Liver (tissue), 3 donors: ENCODE measurements around the gene RPP40.

ENCODE experiments used
- EGR1 ChIP-seq, 2 donors: IDR thresholded peaks; 2 replicates each; pipeline ENCODE4 v1.6.1; 2016 to 2018; ENCODE audit warnings: antibody characterized with exemption in 2 of 2, low read depth in 2 of 2
- GABPA ChIP-seq, 2 donors: IDR thresholded peaks in 1 of 2; conservative IDR thresholded peaks in 1 of 2; 2 replicates each; pipeline ENCODE4 v1.6.1; 2016; ENCODE audit warnings: antibody characterized with exemption in 2 of 2, mild to moderate bottlenecking in 1 of 2, moderate library complexity in 1 of 2
- HNF4G ChIP-seq: IDR thresholded peaks from 2 replicates; pipeline ENCODE4 v1.6.1; 2016; ENCODE audit warnings: antibody characterized with exemption
- JUND ChIP-seq, 2 donors: IDR thresholded peaks; 2 replicates each; pipeline ENCODE4 v1.6.1; 2016; ENCODE audit warnings: antibody characterized with exemption in 2 of 2
- MAX ChIP-seq: IDR thresholded peaks from 2 replicates; pipeline ENCODE4 v1.6.1; 2016; ENCODE audit warnings: antibody characterized with exemption
- RAD21 ChIP-seq, 2 donors: IDR thresholded peaks; 2 replicates each; pipeline ENCODE4 v1.6.1; 2016; ENCODE audit warnings: antibody characterized with exemption in 2 of 2, mild to moderate bottlenecking in 2 of 2
- REST ChIP-seq: IDR thresholded peaks from 2 replicates; pipeline ENCODE4 v1.6.1; 2016; ENCODE audit warnings: antibody characterized with exemption, mild to moderate bottlenecking
- RXRA ChIP-seq, 2 donors: IDR thresholded peaks; 2 replicates each; pipeline ENCODE4 v1.6.1; 2017 to 2018; ENCODE audit warnings: antibody characterized with exemption in 2 of 2, mild to moderate bottlenecking in 1 of 2
- SP1 ChIP-seq: IDR thresholded peaks from 2 replicates; pipeline ENCODE4 v1.6.1; 2018; ENCODE audit warnings: antibody characterized with exemption, mild to moderate bottlenecking
- TAF1 ChIP-seq: conservative IDR thresholded peaks from 2 replicates; pipeline ENCODE4 v1.6.1; 2016; ENCODE audit warnings: antibody characterized with exemption, mild to moderate bottlenecking
- YY1 ChIP-seq: IDR thresholded peaks from 2 replicates; pipeline ENCODE4 v1.6.1; 2016; ENCODE audit warnings: antibody characterized with exemption, mild to moderate bottlenecking
- ZBTB33 ChIP-seq: IDR thresholded peaks from 2 replicates; pipeline ENCODE4 v1.6.1; 2016; ENCODE audit warnings: antibody characterized with exemption
- TF ChIP-seq, protein P1 (sequence below): fragments of 150-350 bp; IDR thresholded peaks from 2 replicates; pipeline ENCODE4 v1.5.1; 2017; ENCODE audit warnings: improper control_type of control experiment, low read depth, low read length; ENCODE audit not compliant: missing input control
- TF ChIP-seq, protein P2 (sequence below): IDR thresholded peaks from 2 replicates; pipeline ENCODE4 v1.6.1; 2016; ENCODE audit warnings: antibody characterized with exemption
- donor health status: healthy.
- donor health status: healthy.

GRCh38 chr6:4999586-4999985, 4.3 kb downstream of the RPP40 start:
- TF ChIP-seq, protein P1, sequence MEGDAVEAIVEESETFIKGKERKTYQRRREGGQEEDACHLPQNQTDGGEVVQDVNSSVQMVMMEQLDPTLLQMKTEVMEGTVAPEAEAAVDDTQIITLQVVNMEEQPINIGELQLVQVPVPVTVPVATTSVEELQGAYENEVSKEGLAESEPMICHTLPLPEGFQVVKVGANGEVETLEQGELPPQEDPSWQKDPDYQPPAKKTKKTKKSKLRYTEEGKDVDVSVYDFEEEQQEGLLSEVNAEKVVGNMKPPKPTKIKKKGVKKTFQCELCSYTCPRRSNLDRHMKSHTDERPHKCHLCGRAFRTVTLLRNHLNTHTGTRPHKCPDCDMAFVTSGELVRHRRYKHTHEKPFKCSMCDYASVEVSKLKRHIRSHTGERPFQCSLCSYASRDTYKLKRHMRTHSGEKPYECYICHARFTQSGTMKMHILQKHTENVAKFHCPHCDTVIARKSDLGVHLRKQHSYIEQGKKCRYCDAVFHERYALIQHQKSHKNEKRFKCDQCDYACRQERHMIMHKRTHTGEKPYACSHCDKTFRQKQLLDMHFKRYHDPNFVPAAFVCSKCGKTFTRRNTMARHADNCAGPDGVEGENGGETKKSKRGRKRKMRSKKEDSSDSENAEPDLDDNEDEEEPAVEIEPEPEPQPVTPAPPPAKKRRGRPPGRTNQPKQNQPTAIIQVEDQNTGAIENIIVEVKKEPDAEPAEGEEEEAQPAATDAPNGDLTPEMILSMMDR, result no peak
- no peak for TF ChIP-seq MAX
- TF ChIP-seq, protein P2, sequence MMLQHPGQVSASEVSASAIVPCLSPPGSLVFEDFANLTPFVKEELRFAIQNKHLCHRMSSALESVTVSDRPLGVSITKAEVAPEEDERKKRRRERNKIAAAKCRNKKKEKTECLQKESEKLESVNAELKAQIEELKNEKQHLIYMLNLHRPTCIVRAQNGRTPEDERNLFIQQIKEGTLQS, result no peak
- no peak for TF ChIP-seq TAF1
- no peak for TF ChIP-seq JUND (IDR thresholded peaks at IDR 0.05)
- no peak for TF ChIP-seq YY1
- no peak for TF ChIP-seq EGR1 (IDR thresholded peaks at IDR 0.05; ENCODE audit: low read depth in 2 of 2)
- no peak for TF ChIP-seq SP1
- no peak for TF ChIP-seq REST
- no peak for TF ChIP-seq ZBTB33
- no peak for TF ChIP-seq RAD21 (IDR thresholded peaks at IDR 0.05)
- no peak for TF ChIP-seq HNF4G
- no peak for TF ChIP-seq RXRA (IDR thresholded peaks at IDR 0.05)
- no peak for TF ChIP-seq GABPA (IDR thresholded peaks at IDR 0.05 in 1 of 2, conservative IDR thresholded peaks at IDR 0.05 in 1 of 2)
